Measurements from ENCODE around the gene SPATA25.
"Not testable (repeated sequence)": the region's sequence is repeated elsewhere in the genome, so short reads cannot be mapped to it uniquely, and the experiment has no call there.

Gene SPATA25

DNA sequence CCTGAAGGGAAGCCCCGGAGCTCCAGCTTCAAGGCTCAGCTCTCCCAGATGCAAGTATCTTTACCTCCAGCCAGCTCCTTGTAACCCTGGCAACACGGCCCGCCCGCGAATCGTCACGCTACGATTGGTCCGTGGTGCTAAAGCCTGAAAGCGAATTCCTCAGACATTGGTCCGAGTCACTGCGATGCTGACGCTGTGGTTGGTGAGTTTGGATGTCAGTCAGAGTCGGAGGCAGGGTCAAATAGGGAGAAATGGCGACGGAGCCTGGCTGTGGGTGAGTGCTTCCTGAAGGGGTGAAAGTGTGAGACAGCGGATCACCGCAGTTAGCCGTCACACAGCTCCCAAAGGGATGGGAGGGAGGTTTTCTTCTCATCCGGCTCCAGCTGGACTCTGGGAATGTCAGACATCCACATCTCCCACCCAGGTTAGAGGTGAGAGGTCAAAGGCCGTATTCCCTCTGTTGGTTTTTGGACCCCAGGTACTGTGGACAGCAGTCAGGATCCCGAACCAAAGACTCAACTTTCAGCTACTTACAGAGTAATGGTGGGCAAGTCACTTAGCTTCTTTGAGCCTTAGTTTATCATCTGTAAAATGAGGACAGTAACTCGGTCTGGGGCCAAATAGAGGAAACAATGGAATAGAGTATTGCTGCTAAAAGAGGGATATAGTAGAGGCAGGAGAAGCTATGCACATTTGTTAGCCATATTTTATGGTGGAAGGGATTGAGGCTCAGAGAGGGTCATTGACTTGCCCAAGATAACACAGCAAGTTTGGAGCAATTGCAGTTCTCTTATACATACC is 6.2 kb downstream of the SPATA25 start, which contains the start of gene ZSWIM1:
Gene ZSWIM1 (plus strand): TSS at position 240 of the 801 bp plus-strand sequence. CDS start 1,366 bp downstream, outside the sequence.
- H3K27me3 ChIP-seq (ENCODE audit: low read length) = no peaks in the 10 kb centered on the region
- H3K9me2 ChIP-seq (replicated peaks; ENCODE audit: insufficient read depth, low read length) = no peaks in the 10 kb centered on the region
- no peaks in the 10 kb centered on the region for H3F3A ChIP-seq (ENCODE audit: insufficient read depth)
- H3K4me2 ChIP-seq (ENCODE audit: low read depth, low read length, poor library complexity, severe bottlenecking) = peak within 1 kb of the TSS; percentile 97
- no peaks in the 10 kb centered on the region for H3K9me3 ChIP-seq (ENCODE audit: insufficient read depth, low read length)
- H3K27ac ChIP-seq (ENCODE audit: low read depth, low read length) = 0 out of 2 replicates have a peak within 1 kb of the TSS, but pooled peaks have one; percentile 10
- H3K9ac ChIP-seq (ENCODE audit: low read length) = peak within 1 kb of the TSS; percentile 78
- H2AFZ ChIP-seq (ENCODE audit: low read depth, low read length, severe bottlenecking) = peak within 1 kb of the TSS; percentile 29
- H3K4me3 ChIP-seq (ENCODE audit: insufficient read depth, low read length, poor library complexity, severe bottlenecking) = peak within 1 kb of the TSS; percentile 74
- peaks cover 5% of the 10 kb centered on the region for H3K79me2 ChIP-seq (ENCODE audit: insufficient read depth, low read length)
- no peaks in the 10 kb centered on the region for H3K36me3 ChIP-seq (ENCODE audit: low read length)
- H4K20me1 ChIP-seq (ENCODE audit: low read depth, low read length) = no peaks in the 10 kb centered on the region
- TF ChIP-seq, protein P1, sequence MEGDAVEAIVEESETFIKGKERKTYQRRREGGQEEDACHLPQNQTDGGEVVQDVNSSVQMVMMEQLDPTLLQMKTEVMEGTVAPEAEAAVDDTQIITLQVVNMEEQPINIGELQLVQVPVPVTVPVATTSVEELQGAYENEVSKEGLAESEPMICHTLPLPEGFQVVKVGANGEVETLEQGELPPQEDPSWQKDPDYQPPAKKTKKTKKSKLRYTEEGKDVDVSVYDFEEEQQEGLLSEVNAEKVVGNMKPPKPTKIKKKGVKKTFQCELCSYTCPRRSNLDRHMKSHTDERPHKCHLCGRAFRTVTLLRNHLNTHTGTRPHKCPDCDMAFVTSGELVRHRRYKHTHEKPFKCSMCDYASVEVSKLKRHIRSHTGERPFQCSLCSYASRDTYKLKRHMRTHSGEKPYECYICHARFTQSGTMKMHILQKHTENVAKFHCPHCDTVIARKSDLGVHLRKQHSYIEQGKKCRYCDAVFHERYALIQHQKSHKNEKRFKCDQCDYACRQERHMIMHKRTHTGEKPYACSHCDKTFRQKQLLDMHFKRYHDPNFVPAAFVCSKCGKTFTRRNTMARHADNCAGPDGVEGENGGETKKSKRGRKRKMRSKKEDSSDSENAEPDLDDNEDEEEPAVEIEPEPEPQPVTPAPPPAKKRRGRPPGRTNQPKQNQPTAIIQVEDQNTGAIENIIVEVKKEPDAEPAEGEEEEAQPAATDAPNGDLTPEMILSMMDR (IDR thresholded peaks at IDR 0.05; ENCODE audit: insufficient read depth, low read length, poor library complexity, severe bottlenecking) = no peak
- no peak for TF ChIP-seq EZH2phosphoT487 (conservative IDR thresholded peaks at IDR 0.05; ENCODE audit: low read length)

- no peaks in the 10 kb centered on the region for H4K20me1 ChIP-seq (ENCODE audit: low read depth, low read length)
- no peak overlapping the region for H3K4me2 ChIP-seq (ENCODE audit: low read depth, low read length, poor library complexity, severe bottlenecking)
- H3K4me3 ChIP-seq (ENCODE audit: insufficient read depth, low read length, poor library complexity, severe bottlenecking) = no peak overlapping the region
- H2AFZ ChIP-seq (ENCODE audit: low read depth, low read length, severe bottlenecking) = no peak overlapping the region
- no peaks in the 10 kb centered on the region for H3K9me3 ChIP-seq (ENCODE audit: insufficient read depth, low read length)
- no peaks in the 10 kb centered on the region for H3K36me3 ChIP-seq (ENCODE audit: low read length)
- no peaks in the 10 kb centered on the region for H3K9me2 ChIP-seq (replicated peaks; ENCODE audit: insufficient read depth, low read length)
- peaks cover 5% of the 10 kb centered on the region for H3K79me2 ChIP-seq (ENCODE audit: insufficient read depth, low read length)
- TF ChIP-seq, protein P1 (IDR thresholded peaks at IDR 0.05; ENCODE audit: insufficient read depth, low read length, poor library complexity, severe bottlenecking) = no peak
- no peak for TF ChIP-seq EZH2phosphoT487 (conservative IDR thresholded peaks at IDR 0.05; ENCODE audit: low read length)
- H3K27ac ChIP-seq (ENCODE audit: low read depth, low read length) = no peak overlapping the region
- no peak overlapping the region for H3K9ac ChIP-seq (ENCODE audit: low read length)
- H3K27me3 ChIP-seq (ENCODE audit: low read length) = no peaks in the 10 kb centered on the region
- H3F3A ChIP-seq (ENCODE audit: insufficient read depth) = no peaks in the 10 kb centered on the region
Measured at GRCh38 chr20:45878076-45878761, 9.2 kb downstream of the SPATA25 start.

DNA sequence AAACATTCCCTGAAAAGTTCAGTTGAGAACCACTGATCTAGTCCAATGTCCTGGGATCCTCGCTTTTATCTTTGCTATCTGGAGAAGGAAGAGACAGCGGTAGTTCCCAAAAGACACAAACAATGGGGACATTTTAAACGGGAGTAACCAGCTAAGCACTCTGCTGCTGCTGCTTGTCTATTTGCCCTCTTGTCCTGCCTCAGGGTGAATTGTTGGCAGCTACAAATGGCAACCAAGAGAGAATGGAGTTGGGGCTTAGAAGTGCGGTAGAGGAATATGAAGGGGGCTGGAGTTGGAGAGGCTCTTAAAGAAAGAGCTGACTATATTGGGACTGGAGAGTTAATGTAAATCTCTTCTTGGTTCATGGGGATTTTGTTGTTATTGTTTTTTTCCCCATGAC is 12.8 kb downstream of the SPATA25 start:
- H3K27me3 ChIP-seq (ENCODE audit: low read length) = no peaks in the 10 kb centered on the region
- no peak overlapping the region for H3K4me2 ChIP-seq (ENCODE audit: low read depth, low read length, poor library complexity, severe bottlenecking)
- no peak overlapping the region for H3K9ac ChIP-seq (ENCODE audit: low read length)
- H3K27ac ChIP-seq (ENCODE audit: low read depth, low read length) = no peak overlapping the region
- no peak overlapping the region for H2AFZ ChIP-seq (ENCODE audit: low read depth, low read length, severe bottlenecking)
- H3K79me2 ChIP-seq (ENCODE audit: insufficient read depth, low read length) = no peaks in the 10 kb centered on the region
- no peak overlapping the region for H3K4me3 ChIP-seq (ENCODE audit: insufficient read depth, low read length, poor library complexity, severe bottlenecking)
- no peaks in the 10 kb centered on the region for H4K20me1 ChIP-seq (ENCODE audit: low read depth, low read length)
- H3K9me2 ChIP-seq (replicated peaks; ENCODE audit: insufficient read depth, low read length) = no peaks in the 10 kb centered on the region
- H3K36me3 ChIP-seq (ENCODE audit: low read length) = no peaks in the 10 kb centered on the region
- TF ChIP-seq, protein P1 (IDR thresholded peaks at IDR 0.05; ENCODE audit: insufficient read depth, low read length, poor library complexity, severe bottlenecking) = no peak
- TF ChIP-seq EZH2phosphoT487 (conservative IDR thresholded peaks at IDR 0.05; ENCODE audit: low read length) = no peak
- no peaks in the 10 kb centered on the region for H3K9me3 ChIP-seq (ENCODE audit: insufficient read depth, low read length)
- no peaks in the 10 kb centered on the region for H3F3A ChIP-seq (ENCODE audit: insufficient read depth)

DNA sequence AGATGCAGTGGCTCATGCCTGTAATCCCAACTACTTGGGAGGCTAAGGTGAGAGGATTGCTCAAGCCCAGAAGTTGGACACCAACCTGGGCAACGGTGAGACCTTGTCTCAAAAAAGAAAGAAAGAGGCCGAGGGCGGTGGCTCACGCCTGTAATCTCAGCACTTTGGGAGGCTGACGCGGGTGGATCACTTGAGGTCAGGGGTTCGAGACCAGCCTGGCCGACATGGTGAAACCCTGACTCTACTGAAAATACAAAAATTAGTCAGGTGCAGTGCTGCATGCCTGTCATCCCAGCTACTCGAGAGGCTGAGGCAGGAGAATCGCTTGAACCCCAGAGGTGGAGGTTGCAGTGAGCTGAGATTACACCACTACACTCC is 13.3 kb downstream of the SPATA25 start:
- H3F3A ChIP-seq (ENCODE audit: insufficient read depth); H3K79me2 ChIP-seq (ENCODE audit: insufficient read depth, low read length); H3K9me2 ChIP-seq (replicated peaks; ENCODE audit: insufficient read depth, low read length); H3K27ac ChIP-seq (ENCODE audit: low read depth, low read length); H3K36me3 ChIP-seq (ENCODE audit: low read length); H3K4me2 ChIP-seq (ENCODE audit: low read depth, low read length, poor library complexity, severe bottlenecking); H3K4me3 ChIP-seq (ENCODE audit: insufficient read depth, low read length, poor library complexity, severe bottlenecking); H3K9me3 ChIP-seq (ENCODE audit: insufficient read depth, low read length); H3K27me3 ChIP-seq (ENCODE audit: low read length); H3K9ac ChIP-seq (ENCODE audit: low read length); H4K20me1 ChIP-seq (ENCODE audit: low read depth, low read length); H2AFZ ChIP-seq (ENCODE audit: low read depth, low read length, severe bottlenecking): not testable (repeated sequence)
